GM21367 (cell line): ENCODE results near the gene NDUFS7.

Source experiments
- ATAC-seq: cut with Tn5 transposase; IDR thresholded peaks from one replicate; pipeline ENCODE4 v1.9.1; 2021; ENCODE audit not compliant: unreplicated experiment

Gene NDUFS7

DNA sequence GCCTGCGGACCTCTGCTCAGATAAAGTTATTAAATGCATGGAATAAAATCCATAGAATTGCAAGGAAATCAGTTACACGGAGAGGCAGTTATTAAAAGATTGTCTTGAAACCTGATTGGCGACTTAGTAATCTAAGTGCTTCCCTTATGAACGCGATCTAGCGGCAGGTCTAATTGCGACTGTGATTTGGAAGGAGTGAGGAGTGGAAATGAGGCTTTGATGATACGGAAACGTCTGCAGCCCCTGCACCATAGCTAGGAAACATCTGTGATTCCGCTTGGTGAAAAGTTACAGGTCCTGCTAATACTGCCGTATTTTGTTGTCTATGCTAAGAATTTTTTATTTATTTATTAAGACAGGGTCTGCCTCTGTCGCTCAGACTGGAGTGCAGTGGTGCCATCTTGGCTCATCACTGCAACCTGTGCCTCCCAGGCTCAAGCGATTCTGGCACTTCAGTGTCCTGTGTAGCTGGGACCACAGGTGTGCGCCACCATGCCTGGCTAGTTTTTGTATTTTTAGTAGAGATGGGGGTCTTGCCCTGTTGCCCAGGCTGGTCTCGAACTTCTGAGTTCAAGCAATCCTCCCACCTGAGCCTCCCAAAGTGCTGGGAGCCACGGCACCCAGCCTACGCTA, 887 bp downstream of the NDUFS7 start:
- no peak for ATAC-seq

GRCh38 chr19:1385816-1386215, 2.1 kb downstream of the NDUFS7 start:
- ATAC-seq = no peak

GRCh38 chr19:1386945-1387683, 3.4 kb downstream of the NDUFS7 start:
- ATAC-seq = no peak

DNA sequence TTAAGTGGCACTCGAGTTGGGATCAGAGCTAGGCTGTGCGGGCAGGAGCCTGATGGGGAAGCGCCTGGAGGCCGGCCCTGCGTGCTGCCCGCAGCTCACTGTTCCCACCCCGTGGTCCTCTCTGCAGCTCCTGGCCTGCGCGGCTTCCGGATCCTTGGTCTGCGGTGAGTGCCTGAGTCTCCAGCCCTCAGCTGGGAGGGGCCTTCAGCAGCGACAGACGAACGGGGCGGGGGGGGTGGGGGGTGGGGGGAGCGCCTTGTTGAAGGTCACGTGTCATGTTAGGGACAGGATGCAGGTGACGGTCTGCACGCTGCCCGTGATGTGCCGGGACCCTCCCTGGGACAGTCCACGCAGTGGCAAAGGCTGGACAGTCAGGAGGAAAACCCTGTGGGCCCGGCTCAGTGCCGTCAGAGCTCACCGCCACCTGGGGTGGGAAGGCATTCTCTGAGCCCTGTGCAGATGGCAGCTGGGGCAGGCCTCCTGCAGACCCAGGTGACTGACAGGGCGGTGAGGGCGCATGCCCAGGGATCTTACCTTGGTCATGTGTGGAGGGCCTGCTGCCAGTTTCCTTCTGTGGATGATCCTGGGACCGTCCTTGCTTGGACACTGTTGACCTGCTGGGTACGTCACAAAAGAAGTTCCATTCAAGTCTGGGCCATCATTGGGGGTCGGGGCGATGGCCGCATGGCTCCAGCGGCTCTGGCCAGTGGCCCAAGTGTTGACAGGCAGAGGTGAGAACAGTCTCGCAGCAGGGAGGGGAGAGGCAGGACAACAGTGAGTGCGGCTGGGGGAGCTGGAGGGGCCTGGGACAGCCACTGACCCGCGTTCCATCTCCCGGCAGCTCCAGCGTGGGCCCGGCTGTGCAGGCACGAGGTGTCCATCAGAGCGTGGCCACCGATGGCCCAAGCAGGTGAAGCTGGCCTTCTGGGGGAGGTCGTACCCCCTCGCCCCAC, 4.3 kb downstream of the NDUFS7 start:
- no peak for ATAC-seq

DNA sequence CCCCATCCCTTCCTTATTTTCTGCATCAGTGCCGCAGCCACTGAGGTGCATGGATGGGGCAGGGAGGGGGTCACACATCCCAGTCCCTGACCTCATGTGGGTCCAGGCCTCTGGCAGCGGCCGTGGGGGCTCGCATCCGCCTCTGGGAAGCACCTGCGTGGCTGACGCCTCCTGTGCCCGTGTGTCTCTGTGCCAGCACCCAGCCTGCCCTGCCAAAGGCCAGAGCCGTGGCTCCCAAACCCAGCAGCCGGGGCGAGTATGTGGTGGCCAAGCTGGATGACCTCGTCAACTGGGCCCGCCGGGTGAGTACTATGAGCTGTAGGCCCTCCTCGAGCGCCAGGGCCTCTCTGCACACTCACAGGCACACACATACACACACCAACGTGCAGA, 4.9 kb downstream of the NDUFS7 start:
- ATAC-seq = no peak

DNA sequence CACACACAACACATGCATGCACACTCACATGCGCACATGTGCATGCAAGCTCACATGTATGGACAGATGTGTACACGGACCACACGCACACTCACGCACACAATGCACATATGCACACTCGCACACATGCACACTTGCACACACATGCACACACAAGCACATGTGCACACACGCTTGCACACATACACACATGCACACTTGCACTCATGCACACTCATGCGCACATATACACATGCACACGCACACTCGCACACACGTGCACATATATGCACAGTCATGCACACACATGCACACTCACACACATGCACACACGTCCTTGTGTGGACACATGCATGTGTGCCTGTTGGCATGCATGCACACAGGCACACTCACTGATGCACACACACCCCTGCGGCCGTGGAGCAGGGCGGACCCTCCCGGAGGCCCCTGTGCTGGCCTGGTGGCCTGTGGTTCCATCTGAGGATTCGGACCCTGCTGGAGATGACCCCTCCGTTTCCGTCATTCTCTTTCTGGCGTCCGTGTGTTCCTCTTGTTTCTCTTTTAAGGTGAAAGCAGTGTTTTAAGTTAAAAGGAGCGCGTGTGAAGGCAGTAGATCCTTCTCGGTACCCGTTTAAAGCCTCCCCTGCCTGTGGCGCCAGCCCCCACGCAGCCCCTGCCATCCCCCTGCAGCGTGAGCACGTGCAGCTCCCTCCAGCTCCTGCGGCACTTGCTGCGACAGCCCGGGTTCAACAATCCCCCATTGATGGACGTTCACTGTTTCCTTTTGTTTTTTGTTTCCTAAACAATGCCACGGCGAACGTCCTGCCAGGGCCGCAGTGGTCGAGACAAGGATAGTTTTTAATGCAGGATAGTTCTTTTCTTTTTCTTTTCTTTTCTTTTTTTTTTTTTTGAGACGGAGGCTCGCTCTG, 5.6 kb downstream of the NDUFS7 start:
- ATAC-seq = no peak

GRCh38 chr19:1390890-1391423, 7.2 kb downstream of the NDUFS7 start:
- ATAC-seq = no peak

DNA sequence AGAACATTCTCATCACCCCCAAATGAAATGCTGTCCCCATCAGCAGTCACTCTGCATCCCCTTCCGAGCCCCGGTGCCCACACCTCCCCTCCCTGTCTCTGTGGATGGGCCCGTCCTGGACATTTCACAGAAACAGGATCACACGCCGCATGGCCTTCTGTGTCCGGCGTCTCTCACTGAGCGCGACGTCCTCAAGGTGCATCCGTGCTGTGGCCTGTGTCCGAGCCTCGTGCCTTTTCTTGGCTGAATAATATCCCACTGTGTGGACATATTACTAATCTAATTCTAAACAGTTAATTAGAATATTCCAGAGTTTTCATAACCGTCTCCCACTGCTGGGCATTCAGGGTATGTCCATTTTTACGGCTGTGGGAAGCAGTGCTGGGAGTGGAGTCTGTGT, 8.7 kb downstream of the NDUFS7 start:
- no peak for ATAC-seq

- ATAC-seq = no peak
These were observed 9.3 kb downstream of the NDUFS7 start for GRCh38 chr19:1392939-1393530.

DNA sequence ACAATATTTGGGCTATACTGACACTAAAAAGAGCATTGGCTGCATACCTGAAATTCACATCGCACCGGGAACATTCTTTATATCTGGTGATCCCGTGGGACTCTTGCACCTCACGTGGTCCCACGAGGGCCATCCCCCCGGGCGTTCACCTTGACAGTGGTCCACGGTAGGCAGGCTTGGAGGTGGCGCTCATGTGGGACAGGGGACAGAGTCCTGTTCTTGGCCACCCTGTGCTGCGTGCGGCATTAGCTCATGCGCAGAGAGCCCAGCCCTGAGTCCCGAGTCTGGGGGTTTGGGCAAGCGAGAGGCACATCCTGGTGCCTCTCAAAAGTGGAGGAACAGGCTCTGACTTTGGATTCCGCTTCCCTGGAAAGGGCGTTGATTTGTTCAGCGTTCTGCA, 10.1 kb downstream of the NDUFS7 start:
- ATAC-seq = no peak

- no peak for ATAC-seq
These were observed 10.8 kb downstream of the NDUFS7 start for GRCh38 chr19:1394252-1395193.

DNA sequence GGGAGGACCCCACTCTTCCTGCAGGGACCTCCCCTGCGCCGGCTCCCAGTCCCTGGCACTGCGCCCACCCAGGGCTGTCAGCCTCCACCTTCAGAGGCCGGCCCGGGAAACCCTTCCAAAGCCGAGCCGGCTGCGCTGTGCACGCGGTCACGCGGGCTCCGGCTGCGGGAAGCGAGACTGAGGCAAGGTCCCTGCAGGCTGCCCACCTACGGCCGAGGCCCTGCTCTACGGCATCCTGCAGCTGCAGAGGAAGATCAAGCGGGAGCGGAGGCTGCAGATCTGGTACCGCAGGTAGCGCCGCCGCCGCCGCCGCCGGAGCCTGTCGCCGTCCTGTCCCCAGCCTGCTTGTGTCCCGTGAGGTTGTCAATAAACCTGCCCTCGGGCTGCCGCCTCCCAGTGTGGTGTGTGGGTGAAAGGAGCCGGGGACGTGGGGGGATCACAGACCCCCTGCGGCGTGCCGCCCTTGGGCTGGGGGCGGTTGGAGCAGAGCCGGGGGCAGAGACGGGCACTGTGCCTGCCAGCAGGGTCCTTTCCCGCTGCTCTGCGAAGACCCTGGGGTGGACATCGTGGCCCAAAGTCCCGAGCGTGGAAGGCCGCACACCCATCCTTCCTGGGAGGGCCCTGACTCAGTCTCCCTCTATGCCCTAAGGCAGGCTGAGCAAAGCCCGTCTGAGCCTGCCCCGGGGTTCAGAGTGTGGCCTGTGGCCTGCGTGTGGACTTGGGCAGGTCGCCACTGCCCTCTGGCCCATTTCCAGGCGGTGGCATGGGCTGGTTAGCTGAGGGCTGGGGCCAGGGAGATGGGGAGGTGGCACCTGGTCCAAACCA, 11.7 kb downstream of the NDUFS7 start:
- ATAC-seq = no peak

GRCh38 chr19:1396019-1396767, 12.5 kb downstream of the NDUFS7 start:
- ATAC-seq = no peak

DNA sequence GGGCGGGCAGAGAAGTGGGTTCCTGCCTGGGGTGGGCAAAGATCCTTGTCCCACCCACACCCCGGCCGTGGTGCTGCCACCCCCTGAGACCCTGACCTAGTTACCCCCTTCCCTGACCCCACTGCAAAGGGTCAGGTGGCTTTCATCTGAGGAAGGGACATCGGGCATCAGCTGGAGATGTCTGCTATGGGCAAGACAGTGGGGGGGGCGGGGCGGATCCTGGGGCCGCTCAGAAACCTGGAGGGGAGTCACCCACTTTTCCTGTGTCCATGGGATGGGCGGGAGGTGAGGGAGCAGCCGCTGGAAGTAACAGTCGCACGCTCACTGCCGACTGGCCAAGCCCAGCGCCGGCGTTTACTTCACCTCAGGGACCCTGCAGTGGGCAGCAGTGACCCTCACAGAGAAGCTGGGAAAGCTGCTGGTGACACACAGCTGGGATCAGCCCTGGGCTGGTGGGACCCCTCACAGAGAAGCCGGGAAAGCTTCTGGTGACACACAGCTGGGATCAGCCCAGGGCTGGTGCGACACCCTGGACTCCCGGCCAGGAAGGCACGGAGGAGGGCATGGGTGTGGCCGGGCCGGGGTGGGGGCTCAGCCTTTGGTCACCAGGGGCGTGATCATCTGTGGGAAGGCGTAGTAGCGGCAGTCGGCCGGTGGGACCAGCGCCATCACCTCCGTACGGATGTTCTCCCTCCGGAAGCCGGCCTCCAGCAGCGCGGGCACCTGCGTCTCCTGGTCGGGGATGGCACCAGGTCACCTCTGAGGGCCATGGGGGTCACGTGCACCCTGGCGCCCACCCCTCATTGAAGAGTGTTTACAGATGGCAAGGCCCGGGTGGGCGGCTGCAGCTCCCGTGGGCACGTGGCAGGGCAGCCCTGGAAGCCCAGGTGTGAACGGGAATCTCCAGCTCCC, 13.3 kb downstream of the NDUFS7 start:
- ATAC-seq = no peak

DNA sequence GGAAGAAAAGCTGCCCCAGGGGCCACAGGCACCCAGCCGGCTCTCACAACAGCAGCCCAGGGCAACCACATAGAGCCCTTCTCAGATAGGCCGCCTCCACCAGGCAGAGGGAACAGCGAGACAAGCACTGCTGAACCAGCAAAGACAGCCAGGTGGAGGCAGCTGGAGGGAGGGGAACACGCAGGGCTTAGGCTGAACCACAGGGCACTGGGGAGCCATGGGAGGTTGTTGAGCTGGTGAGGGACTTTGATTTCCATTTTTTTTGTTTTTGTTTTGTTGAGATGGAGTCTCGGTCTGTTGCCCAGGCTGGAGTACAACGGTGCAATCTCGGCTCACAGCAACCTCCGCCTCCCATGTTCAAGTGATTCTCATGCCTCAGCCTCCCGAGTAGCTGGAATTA, 14.1 kb downstream of the NDUFS7 start:
- ATAC-seq = no peak

DNA sequence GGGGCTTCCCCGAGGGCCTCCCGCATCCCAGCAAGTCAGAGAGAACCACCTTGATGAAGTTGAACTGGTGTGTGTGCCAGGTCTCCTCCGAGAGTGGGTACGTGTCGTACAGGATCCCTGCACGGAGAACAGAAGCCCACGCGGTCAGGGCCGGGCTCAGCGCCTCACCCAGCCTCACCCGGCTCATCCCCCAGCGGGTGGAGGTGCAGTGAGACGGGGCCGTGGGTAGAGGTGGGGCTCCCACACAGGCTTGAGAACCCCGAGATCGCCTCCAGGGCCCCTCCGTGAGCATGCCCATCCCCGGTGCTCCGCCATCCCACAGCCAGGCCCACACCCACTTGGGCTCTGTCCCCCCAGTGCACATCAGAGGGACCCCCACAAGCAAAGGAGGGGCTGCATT, 15.4 kb downstream of the NDUFS7 start:
- no peak for ATAC-seq
